Activated T-cell treated with anti-CD3 and anti-CD28 coated beads, Interleukin-2, amount 50 U/mL, for 1 hour (primary cell): ENCODE measurements around the gene USP3.
"Not testable (repeated sequence)": the region's sequence is repeated elsewhere in the genome, so short reads cannot be mapped to it uniquely, and the experiment has no call there.

Experiments
- DNase-seq: peaks from one replicate; pipeline ENCODE4 v3.0.0-alpha.2; 2020

The USP3 gene

GRCh38 chr15:63517628-63518027 is 13.2 kb downstream of the USP3 start:
- no peak for DNase-seq

- DNase-seq = no peak
Measured at GRCh38 chr15:63519041-63519440, 14.6 kb downstream of the USP3 start.

- DNase-seq = no peak
Measured at GRCh38 chr15:63519548-63520178, 15.3 kb downstream of the USP3 start.

DNA sequence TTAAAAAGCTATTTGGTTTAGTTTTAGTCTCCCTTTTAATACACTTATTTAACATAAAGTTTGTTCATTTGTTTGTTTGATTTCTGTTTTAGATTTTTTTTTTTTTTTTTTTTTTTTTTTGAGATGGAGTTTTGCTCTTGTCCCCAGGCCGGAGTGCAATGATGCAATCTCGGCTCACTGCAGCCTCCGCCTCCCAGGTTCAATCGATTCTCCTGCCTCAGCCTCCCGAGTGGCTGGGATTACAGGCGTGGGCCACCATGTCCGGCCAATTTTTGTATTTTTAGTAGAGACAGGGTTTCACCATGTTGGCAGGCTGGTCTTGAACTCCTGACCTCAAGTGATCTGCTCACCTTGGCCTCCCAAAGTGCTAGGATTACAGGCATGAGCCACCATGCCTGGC is 16.1 kb downstream of the USP3 start:
- not testable (repeated sequence) for DNase-seq

DNA sequence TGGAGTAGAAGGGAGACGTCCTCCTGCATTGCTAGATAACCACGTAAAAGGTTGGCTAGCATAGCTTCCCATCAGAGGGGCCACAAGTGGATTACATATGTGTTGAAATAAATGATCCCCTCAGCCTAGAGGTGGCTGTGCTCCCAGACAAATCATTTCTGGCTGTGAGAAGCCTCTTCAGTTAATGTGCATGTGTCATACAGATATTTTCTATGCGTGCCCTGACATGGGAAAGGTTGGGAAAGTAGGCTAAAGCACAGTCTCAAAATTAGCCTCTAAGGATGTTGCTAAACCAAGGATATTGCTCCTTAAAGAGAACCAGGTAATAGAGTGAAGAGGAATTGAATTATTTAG is 17.8 kb downstream of the USP3 start:
- DNase-seq = no peak

GRCh38 chr15:63523306-63523990 is 19.1 kb downstream of the USP3 start:
- no peak for DNase-seq

- DNase-seq = no peak
Measured at GRCh38 chr15:63524316-63525015, 20.1 kb downstream of the USP3 start.

GRCh38 chr15:63526401-63526800 is 22.0 kb downstream of the USP3 start:
- no peak for DNase-seq

- DNase-seq = no peak
Measured at GRCh38 chr15:63528138-63528659, 23.8 kb downstream of the USP3 start.

GRCh38 chr15:63530235-63530634 is 25.8 kb downstream of the USP3 start:
- no peak for DNase-seq

DNA sequence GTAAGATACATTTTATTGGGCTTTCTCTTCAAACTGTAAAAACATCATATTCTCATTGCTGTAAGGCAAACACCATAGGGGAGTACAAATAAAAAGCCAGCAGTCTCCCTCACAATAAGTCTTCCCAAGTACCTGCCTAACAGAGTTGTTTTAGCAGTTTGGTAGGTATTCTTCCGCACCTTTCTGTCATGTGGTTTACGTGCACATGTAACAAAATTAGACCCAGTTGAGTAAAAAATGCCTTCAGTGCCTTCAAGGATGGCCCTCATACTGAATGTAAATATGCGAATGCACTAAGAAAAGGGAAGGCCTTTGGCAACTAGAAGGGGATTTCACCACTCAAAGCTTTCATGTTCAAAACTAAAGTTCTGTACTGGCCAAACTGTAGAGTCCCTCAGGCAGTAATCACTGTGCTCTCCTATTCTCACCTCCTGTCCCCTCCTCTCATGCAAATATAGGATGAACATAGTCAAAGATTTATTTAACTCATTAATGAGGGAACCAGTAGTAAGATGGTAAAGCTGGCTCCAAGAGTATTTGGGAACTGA is 26.4 kb downstream of the USP3 start:
- no peak for DNase-seq

- no peak for DNase-seq
Measured at GRCh38 chr15:63531586-63531985, 27.2 kb downstream of the USP3 start.

- no peak for DNase-seq
Measured at GRCh38 chr15:63532307-63532744, 27.9 kb downstream of the USP3 start.

DNA sequence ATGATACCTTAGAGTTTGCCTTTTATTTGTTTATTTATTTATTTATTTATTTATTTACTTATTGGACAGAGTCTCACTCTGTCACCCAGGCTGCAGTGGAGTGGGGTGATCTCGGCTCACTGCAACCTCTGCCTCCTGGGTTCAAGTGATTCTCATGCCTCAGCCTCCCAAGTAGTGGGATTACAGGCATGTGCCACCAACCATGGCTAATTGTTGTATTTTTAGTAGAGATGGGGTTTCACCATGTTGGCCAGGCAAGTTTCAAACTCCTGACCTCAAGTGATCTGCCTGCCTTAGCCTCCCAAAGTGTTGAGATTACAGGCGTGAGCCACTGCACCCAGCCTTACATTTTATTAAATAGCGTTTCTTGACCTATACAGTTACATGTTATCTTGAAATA is 30.5 kb downstream of the USP3 start:
- DNase-seq = not testable (repeated sequence)

- no peak for DNase-seq
Measured at GRCh38 chr15:63535689-63536088, 31.3 kb downstream of the USP3 start.

DNA sequence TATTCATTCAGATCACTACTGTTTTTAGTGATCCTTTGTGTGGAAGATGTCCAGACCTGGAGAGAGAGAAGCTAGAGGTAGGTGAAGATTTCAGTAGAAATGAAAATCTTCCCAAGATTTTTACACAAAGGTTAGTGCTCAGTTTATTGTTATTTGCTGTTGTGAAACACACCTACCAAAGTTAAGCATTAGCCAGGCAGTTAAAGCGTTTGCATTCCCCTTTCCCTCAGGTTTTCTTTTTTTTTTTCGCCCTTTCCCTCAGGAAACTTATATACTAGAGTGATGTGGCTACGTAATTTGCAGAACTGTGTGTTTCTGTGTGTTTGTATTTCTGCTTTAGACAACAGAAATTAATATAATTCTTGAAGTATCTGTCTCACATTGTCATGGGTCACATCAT is 34.5 kb downstream of the USP3 start:
- no peak for DNase-seq

DNA sequence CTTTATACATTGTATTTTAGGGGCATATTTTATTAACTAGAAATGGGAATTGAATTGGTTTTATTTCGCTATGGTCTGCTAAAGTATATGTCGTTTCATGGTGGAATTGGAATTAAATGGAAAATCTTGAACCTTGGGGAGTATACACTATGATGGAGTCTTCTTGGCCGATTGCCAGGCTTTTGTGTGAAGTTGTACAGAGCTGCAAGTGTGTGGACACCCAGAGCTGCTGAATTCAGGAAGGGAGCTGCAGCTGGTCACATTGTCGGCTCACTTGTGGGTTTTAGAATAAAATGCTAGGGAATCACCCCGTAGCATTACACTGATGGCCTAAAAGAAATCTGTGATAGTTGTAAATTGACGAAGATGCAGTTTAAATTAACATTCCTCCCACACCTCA is 35.1 kb downstream of the USP3 start:
- no peak for DNase-seq

GRCh38 chr15:63539998-63540397 is 35.6 kb downstream of the USP3 start:
- no peak for DNase-seq

GRCh38 chr15:63540449-63540848 is 36.1 kb downstream of the USP3 start:
- no peak for DNase-seq

DNA sequence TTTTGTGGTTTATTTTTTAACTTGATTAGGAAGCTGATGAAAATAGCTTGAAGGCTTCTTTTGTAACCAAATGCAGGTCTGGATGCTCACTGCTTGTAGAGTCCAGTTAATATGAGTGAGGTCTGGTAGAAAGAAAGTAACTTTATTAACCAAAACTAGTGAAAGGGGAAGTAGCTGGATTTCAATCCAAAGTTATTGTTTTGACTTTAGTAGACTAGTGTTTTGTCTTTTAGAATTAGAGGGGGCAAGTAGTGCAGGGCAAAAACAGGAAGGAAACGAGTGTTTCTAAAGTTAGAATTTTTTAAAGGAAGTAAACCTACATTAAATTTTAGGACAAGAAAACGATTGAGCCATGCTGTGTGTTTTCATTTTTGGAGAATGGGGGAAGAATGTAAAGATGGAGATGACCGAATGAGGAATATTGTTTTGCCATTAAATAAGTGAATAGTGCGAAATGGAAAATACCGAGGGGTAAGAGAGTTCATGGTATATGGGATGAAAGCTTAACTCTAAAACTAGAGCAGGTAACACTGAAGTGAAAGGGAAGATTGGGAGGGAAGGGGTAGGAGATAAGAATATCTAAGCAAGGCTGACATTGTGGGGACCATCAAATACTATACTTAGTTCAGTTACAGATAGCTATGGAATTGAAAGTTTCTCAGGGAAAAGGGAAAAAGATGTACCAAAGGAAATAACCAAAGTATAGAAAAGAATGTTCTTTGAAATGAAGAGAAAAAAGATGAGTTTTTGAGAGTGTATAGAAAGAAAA is 40.0 kb downstream of the USP3 start:
- DNase-seq = no peak

- no peak for DNase-seq
Measured at GRCh38 chr15:63545520-63545919, 41.1 kb downstream of the USP3 start.

GRCh38 chr15:63551400-63551799 is 47.0 kb downstream of the USP3 start:
- no peak for DNase-seq

GRCh38 chr15:63553388-63553791 is 49.0 kb downstream of the USP3 start:
- no peak for DNase-seq
